ENCODE measurements around the gene TOMM7.

DNA sequence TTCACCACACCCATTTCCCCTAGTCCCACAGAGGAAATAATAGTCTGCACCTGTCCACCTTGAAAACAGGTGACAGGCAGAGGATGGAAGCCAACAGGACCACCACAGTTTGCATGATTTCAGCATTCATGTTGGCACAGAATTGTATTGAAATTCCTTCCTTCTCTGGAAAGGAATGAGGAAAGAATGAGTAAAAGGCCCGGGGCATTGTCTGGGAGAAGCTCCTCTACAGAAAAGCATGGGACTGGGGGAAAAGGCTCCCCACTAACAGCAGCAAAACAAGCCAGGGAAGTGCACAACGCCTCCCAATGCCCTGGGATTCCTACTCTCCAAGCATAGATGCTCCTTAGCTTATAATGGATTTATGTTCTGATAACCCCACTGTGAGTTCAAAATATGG, 28.5 kb upstream of the TOMM7 start:
- TF ChIP-seq, protein P1, sequence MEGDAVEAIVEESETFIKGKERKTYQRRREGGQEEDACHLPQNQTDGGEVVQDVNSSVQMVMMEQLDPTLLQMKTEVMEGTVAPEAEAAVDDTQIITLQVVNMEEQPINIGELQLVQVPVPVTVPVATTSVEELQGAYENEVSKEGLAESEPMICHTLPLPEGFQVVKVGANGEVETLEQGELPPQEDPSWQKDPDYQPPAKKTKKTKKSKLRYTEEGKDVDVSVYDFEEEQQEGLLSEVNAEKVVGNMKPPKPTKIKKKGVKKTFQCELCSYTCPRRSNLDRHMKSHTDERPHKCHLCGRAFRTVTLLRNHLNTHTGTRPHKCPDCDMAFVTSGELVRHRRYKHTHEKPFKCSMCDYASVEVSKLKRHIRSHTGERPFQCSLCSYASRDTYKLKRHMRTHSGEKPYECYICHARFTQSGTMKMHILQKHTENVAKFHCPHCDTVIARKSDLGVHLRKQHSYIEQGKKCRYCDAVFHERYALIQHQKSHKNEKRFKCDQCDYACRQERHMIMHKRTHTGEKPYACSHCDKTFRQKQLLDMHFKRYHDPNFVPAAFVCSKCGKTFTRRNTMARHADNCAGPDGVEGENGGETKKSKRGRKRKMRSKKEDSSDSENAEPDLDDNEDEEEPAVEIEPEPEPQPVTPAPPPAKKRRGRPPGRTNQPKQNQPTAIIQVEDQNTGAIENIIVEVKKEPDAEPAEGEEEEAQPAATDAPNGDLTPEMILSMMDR (IDR thresholded peaks at IDR 0.05), result no peak
- no peak for TF ChIP-seq EP300 (IDR thresholded peaks at IDR 0.05)
- no peak for TF ChIP-seq POLR2A (IDR thresholded peaks at IDR 0.05; ENCODE audit: low read depth)
